OCI-LY3 (cell line): ENCODE data around the gene PCDH15.

ENCODE experiments used
- H2AFZ ChIP-seq: fragments of 200-600, 300-600 bp; shearing (Covaris generic); 2 replicates; pipeline ENCODE4 v1.6.0; 2014; ENCODE audit warnings: antibody characterized with exemption, low read depth, low read length
- H3K27ac ChIP-seq: fragments of 200-600, 300-600 bp; sonication (generic); 2 replicates; pipeline ENCODE4 v1.5.1; 2014; ENCODE audit warnings: mild to moderate bottlenecking, low read length, moderate library complexity, mixed read lengths
- H3K27me3 ChIP-seq: fragments of 200-600, 300-600 bp; sonication (generic); 2 replicates; pipeline ENCODE4 v1.6.1; 2014; ENCODE audit warnings: low read depth, low read length, mixed read lengths
- H3K36me3 ChIP-seq: fragments of 200-600, 300-600 bp; sonication (generic); replicated peaks from 2 replicates; pipeline ENCODE3; 2014; ENCODE audit warnings: low read depth, low read length, mixed read lengths
- H3K4me1 ChIP-seq: fragments of 300-600, 200-600 bp; sonication (generic); 2 replicates; pipeline ENCODE4 v1.6.1; 2014; ENCODE audit warnings: low read length, mixed read lengths
- H3K4me2 ChIP-seq: fragments of 200-600, 300-600 bp; sonication (generic); 2 replicates; pipeline ENCODE4 v1.6.1; 2014; ENCODE audit warnings: low read length, mixed read lengths
- H3K4me3 ChIP-seq: fragments of 300-600, 200-600 bp; sonication (generic); 2 replicates; pipeline ENCODE4 v1.5.1; 2014; ENCODE audit warnings: antibody characterized with exemption, mild to moderate bottlenecking, low read length, moderate library complexity
- H3K79me2 ChIP-seq: fragments of 300-600, 200-600 bp; shearing (Covaris generic); 2 replicates; pipeline ENCODE4 v1.6.1; 2014; ENCODE audit warnings: mild to moderate bottlenecking, low read length, mixed read lengths
- H3K9ac ChIP-seq: fragments of 300-600, 200-600 bp; shearing (Covaris generic); 2 replicates; pipeline ENCODE4 v1.6.0; 2014; ENCODE audit warnings: mild to moderate bottlenecking, low read length, moderate library complexity
- H3K9me3 ChIP-seq: fragments of 200-600, 300-600 bp; shearing (Covaris generic); 2 replicates; pipeline ENCODE4 v1.6.1; 2014; ENCODE audit warnings: low read length, mixed read lengths; ENCODE audit not compliant: insufficient read depth
- H4K20me1 ChIP-seq: fragments of 200-600, 300-600 bp; sonication (generic); 2 replicates; pipeline ENCODE4 v1.6.1; 2016; ENCODE audit warnings: low read length, mixed read lengths; ENCODE audit not compliant: insufficient read depth
- EZH2phosphoT487 ChIP-seq: fragments of 200-600 bp; shearing (Covaris generic); IDR thresholded peaks from 2 replicates; pipeline ENCODE4 v1.6.1; 2018; ENCODE audit warnings: antibody characterized with exemption, mixed run types, low read depth
- TF ChIP-seq, protein P1 (sequence below): fragments of 200-600, 300-600 bp; sonication (generic); IDR thresholded peaks from 2 replicates; pipeline ENCODE4 v1.5.1; 2014; ENCODE audit warnings: antibody characterized with exemption, low read length, low read depth

The PCDH15 gene

DNA sequence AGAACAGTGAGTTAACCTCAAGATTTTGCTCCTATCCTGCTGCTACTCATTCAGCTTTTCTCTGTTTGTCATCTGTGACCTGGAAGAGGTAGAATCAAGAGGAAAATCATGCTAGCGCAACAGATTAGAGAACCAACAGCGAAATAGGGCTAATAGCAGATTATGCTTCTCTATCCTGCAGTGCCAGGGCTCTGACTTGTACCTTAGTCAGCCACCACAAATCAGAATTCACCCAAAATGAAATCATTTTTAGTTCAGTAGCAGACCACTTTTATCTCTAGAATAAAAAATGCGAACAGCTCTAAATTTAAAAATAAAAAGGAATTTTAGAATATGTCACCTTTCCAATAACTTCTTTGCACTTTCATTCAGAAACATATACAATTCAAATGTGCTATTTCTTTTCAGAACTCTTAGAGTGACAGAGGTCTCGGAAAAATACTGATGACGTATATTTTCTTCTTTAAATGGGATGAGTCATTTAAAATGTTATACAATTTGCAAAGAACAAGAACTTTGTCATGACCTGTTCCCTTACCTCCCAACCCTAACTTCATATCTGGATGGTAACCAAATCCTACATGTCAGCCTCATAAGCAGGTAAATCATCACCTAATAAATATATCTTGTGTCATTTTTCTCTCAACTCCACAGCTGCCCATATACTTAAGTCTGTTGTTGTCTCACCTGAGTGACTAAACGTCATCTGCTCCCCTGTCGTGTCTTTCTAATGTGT lies 896.4 kb downstream of the PCDH15 start:
- H3K9me3 ChIP-seq: no peaks in the 10 kb centered on the region
- no peaks in the 10 kb centered on the region for H3K36me3 ChIP-seq
- H3K27ac ChIP-seq: no peak overlapping the region
- no peak overlapping the region for H2AFZ ChIP-seq
- no peaks in the 10 kb centered on the region for H3K27me3 ChIP-seq
- no peaks in the 10 kb centered on the region for H4K20me1 ChIP-seq
- H3K4me3 ChIP-seq: no peak overlapping the region
- no peak for TF ChIP-seq EZH2phosphoT487
- TF ChIP-seq, protein P1, sequence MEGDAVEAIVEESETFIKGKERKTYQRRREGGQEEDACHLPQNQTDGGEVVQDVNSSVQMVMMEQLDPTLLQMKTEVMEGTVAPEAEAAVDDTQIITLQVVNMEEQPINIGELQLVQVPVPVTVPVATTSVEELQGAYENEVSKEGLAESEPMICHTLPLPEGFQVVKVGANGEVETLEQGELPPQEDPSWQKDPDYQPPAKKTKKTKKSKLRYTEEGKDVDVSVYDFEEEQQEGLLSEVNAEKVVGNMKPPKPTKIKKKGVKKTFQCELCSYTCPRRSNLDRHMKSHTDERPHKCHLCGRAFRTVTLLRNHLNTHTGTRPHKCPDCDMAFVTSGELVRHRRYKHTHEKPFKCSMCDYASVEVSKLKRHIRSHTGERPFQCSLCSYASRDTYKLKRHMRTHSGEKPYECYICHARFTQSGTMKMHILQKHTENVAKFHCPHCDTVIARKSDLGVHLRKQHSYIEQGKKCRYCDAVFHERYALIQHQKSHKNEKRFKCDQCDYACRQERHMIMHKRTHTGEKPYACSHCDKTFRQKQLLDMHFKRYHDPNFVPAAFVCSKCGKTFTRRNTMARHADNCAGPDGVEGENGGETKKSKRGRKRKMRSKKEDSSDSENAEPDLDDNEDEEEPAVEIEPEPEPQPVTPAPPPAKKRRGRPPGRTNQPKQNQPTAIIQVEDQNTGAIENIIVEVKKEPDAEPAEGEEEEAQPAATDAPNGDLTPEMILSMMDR: no peak
- no peaks in the 10 kb centered on the region for H3K4me1 ChIP-seq
- no peak overlapping the region for H3K9ac ChIP-seq
- H3K79me2 ChIP-seq: no peaks in the 10 kb centered on the region
- H3K4me2 ChIP-seq: no peak overlapping the region

- Histone ChIP-seq H3K4me2 (no peak overlapping the region), H2AFZ (no peak overlapping the region), H4K20me1 (no peaks in the 10 kb centered on the region), H3K4me1 (no peaks in the 10 kb centered on the region), H3K9ac (no peak overlapping the region), H3K4me3 (no peak overlapping the region), H3K27ac (no peak overlapping the region), H3K27me3 (no peaks in the 10 kb centered on the region), H3K79me2 (no peaks in the 10 kb centered on the region), H3K36me3 (no peaks in the 10 kb centered on the region), H3K9me3 (no peaks in the 10 kb centered on the region)
- TF ChIP-seq EZH2phosphoT487: no peak
- TF ChIP-seq, protein P1: no peak
These were observed 897.3 kb downstream of the PCDH15 start for GRCh38 chr10:53903756-53904155.

- no peaks in the 10 kb centered on the region for H3K9me3 ChIP-seq
- H4K20me1 ChIP-seq: no peaks in the 10 kb centered on the region
- no peak for TF ChIP-seq EZH2phosphoT487
- TF ChIP-seq, protein P1: no peak
- H3K79me2 ChIP-seq: no peaks in the 10 kb centered on the region
- no peak overlapping the region for H3K4me2 ChIP-seq
- no peaks in the 10 kb centered on the region for H3K27me3 ChIP-seq
- no peak overlapping the region for H3K9ac ChIP-seq
- no peaks in the 10 kb centered on the region for H3K4me1 ChIP-seq
- no peak overlapping the region for H3K27ac ChIP-seq
- H3K4me3 ChIP-seq: no peak overlapping the region
- H2AFZ ChIP-seq: no peak overlapping the region
- H3K36me3 ChIP-seq: no peaks in the 10 kb centered on the region
These were observed 901.4 kb downstream of the PCDH15 start for GRCh38 chr10:53899463-53900160.

GRCh38 chr10:53898532-53898931 lies 902.5 kb downstream of the PCDH15 start:
- H3K4me2 ChIP-seq: no peak overlapping the region
- no peaks in the 10 kb centered on the region for H3K36me3 ChIP-seq
- H3K4me3 ChIP-seq: no peak overlapping the region
- no peak overlapping the region for H2AFZ ChIP-seq
- TF ChIP-seq, protein P1: no peak
- TF ChIP-seq EZH2phosphoT487: no peak
- no peaks in the 10 kb centered on the region for H3K27me3 ChIP-seq
- no peak overlapping the region for H3K27ac ChIP-seq
- no peaks in the 10 kb centered on the region for H3K4me1 ChIP-seq
- no peaks in the 10 kb centered on the region for H3K9me3 ChIP-seq
- no peaks in the 10 kb centered on the region for H3K79me2 ChIP-seq
- no peaks in the 10 kb centered on the region for H4K20me1 ChIP-seq
- no peak overlapping the region for H3K9ac ChIP-seq
